NCI-H226 (cell line): ENCODE data around the gene KCNQ2.

ENCODE experiments used
- DNase-seq: peaks from one replicate; pipeline ENCODE4 v3.0.0-alpha.2; 2015

Gene KCNQ2

GRCh38 chr20:63432577-63433325, 39.7 kb downstream of the KCNQ2 start:
- DNase-seq = no peak

- DNase-seq = no peak
Measured at GRCh38 chr20:63431944-63432343, 40.5 kb downstream of the KCNQ2 start.

GRCh38 chr20:63430891-63431290, 41.6 kb downstream of the KCNQ2 start:
- no peak for DNase-seq

- DNase-seq = no peak
Measured at GRCh38 chr20:63429992-63430391, 42.5 kb downstream of the KCNQ2 start.

GRCh38 chr20:63428906-63429575, 43.4 kb downstream of the KCNQ2 start:
- no peak for DNase-seq

GRCh38 chr20:63427724-63428330, 44.6 kb downstream of the KCNQ2 start:
- no peak for DNase-seq

- no peak for DNase-seq
Measured at GRCh38 chr20:63427206-63427605, 45.2 kb downstream of the KCNQ2 start.

- DNase-seq = no peak
Measured at GRCh38 chr20:63425846-63426485, 46.5 kb downstream of the KCNQ2 start.

GRCh38 chr20:63424613-63425012, 47.8 kb downstream of the KCNQ2 start:
- DNase-seq = no peak

- no peak for DNase-seq
Measured at GRCh38 chr20:63423751-63424150, 48.7 kb downstream of the KCNQ2 start.

GRCh38 chr20:63422653-63423052, 49.8 kb downstream of the KCNQ2 start:
- no peak for DNase-seq

- DNase-seq = no peak
Measured at GRCh38 chr20:63421913-63422312, 50.5 kb downstream of the KCNQ2 start.

GRCh38 chr20:63421094-63421692, 51.3 kb downstream of the KCNQ2 start:
- no peak for DNase-seq

GRCh38 chr20:63420359-63421093, 51.9 kb downstream of the KCNQ2 start:
- DNase-seq = no peak

GRCh38 chr20:63419299-63419698, 53.2 kb downstream of the KCNQ2 start:
- no peak for DNase-seq

- no peak for DNase-seq
Measured at GRCh38 chr20:63418617-63419016, 53.8 kb downstream of the KCNQ2 start.

GRCh38 chr20:63417738-63418120, 54.7 kb downstream of the KCNQ2 start:
- no peak for DNase-seq

GRCh38 chr20:63417097-63417737, 55.2 kb downstream of the KCNQ2 start:
- no peak for DNase-seq

- no peak for DNase-seq
Measured at GRCh38 chr20:63416631-63417030, 55.8 kb downstream of the KCNQ2 start.

GRCh38 chr20:63415647-63416391, 56.6 kb downstream of the KCNQ2 start:
- DNase-seq = no peak

- no peak for DNase-seq
Measured at GRCh38 chr20:63414720-63415430, 57.6 kb downstream of the KCNQ2 start.
